GM23338 (cell line): Measurements from ENCODE around the gene SLC26A11.

Source experiments
- CREB1 ChIP-seq: fragments of 250-450 bp; sonication (Bioruptor Pico); IDR thresholded peaks from 2 replicates; pipeline ENCODE4 v1.5.0; 2020; ENCODE audit warnings: low read depth, mild to moderate bottlenecking, moderate library complexity
- EZH2 ChIP-seq: fragments of 200-600 bp; sonication (generic); IDR thresholded peaks from one replicate; pipeline ENCODE4 v1.8.0; 2017; ENCODE audit warnings: antibody characterized with exemption, mild to moderate bottlenecking, low read depth; ENCODE audit not compliant: unreplicated experiment
- EZH2phosphoT487 ChIP-seq: fragments of 200-600 bp; sonication (generic); IDR thresholded peaks from one replicate; pipeline ENCODE4 v1.8.1; 2018; ENCODE audit warnings: antibody characterized with exemption; ENCODE audit not compliant: unreplicated experiment
- JUNB ChIP-seq: IDR thresholded peaks from one replicate; pipeline ENCODE4 v1.6.1; 2016; ENCODE audit warnings: antibody characterized with exemption; ENCODE audit not compliant: unreplicated experiment
- POLR2AphosphoS5 ChIP-seq: IDR thresholded peaks from 2 replicates; pipeline ENCODE4 v1.6.1; 2016; ENCODE audit warnings: antibody characterized with exemption, low read depth
- STAT1 ChIP-seq: IDR thresholded peaks from one replicate; pipeline ENCODE4 v1.6.1; 2016; ENCODE audit warnings: antibody characterized with exemption; ENCODE audit not compliant: unreplicated experiment
- ZNF114 ChIP-seq: fragments of 250-450 bp; sonication (Bioruptor Pico); IDR thresholded peaks from 2 replicates; pipeline ENCODE4 v1.5.0; 2020; ENCODE audit warnings: mild to moderate bottlenecking, moderate library complexity
- TF ChIP-seq, protein P1 (sequence below), 2 experiments: fragments of 200-600 bp in 1 of 2; sonication (generic) in 1 of 2; conservative IDR thresholded peaks; 2 replicates each; pipeline versions ENCODE4 v1.5.1 to v1.6.1; 2016 to 2017; ENCODE audit warnings: antibody characterized with exemption in 2 of 2, low read depth in 2 of 2, mild to moderate bottlenecking in 2 of 2, moderate library complexity in 1 of 2
- TF ChIP-seq, protein P2 (sequence below): IDR thresholded peaks from one replicate; pipeline ENCODE4 v1.6.1; 2018; ENCODE audit warnings: antibody characterized with exemption; ENCODE audit not compliant: unreplicated experiment
- TF ChIP-seq, protein P3 (sequence below): IDR thresholded peaks from 2 replicates; pipeline ENCODE4 v1.6.1; 2016; ENCODE audit warnings: antibody characterized with exemption

DNA sequence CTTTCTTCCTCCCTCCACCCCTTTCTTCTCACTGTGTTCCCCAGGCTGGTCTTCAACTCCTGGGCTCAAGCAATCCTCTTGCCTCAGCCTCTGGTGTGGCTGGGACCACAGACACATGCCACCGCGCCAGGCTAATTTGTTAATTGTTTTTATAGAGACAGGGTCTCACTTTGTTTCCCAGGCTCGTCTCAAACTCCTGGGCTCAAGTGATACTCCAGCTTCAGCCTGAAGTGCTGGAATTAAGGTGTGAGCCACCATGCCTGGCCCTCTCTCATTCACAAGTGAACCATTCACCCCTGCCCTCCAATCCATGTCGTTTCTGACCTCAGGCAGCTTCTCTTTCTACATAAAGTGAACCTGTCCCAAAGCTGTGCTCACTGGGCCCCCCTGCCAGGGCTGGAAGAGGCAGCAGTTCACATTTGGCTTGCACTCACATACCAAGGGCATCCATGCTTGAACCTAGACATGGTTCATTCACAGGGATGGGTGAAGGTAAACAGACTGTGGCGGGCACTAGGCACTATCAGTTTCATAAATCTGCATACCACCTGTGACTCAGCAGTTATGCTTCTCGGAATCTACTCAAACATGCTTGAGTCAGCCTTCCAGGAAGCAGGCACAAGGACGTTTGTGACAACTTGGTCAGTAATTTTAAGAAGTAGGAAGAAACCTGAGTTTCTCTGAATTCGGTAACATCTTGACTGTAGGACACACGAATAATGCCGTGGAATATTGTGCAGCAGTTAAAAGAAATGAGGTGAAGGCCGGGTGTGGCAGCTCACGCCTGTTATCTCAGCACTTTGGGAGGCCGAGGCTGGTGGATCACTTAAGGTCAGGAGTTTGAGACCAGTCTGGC is 34.4 kb downstream of the SLC26A11 start:
- TF ChIP-seq, protein P1, sequence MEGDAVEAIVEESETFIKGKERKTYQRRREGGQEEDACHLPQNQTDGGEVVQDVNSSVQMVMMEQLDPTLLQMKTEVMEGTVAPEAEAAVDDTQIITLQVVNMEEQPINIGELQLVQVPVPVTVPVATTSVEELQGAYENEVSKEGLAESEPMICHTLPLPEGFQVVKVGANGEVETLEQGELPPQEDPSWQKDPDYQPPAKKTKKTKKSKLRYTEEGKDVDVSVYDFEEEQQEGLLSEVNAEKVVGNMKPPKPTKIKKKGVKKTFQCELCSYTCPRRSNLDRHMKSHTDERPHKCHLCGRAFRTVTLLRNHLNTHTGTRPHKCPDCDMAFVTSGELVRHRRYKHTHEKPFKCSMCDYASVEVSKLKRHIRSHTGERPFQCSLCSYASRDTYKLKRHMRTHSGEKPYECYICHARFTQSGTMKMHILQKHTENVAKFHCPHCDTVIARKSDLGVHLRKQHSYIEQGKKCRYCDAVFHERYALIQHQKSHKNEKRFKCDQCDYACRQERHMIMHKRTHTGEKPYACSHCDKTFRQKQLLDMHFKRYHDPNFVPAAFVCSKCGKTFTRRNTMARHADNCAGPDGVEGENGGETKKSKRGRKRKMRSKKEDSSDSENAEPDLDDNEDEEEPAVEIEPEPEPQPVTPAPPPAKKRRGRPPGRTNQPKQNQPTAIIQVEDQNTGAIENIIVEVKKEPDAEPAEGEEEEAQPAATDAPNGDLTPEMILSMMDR (conservative IDR thresholded peaks at IDR 0.05; ENCODE audit: low read depth in 2 of 2), result no peak
- TF ChIP-seq CREB1, result no peak
- no peak for TF ChIP-seq EZH2
- TF ChIP-seq POLR2AphosphoS5, result no peak
- no peak for TF ChIP-seq STAT1
- TF ChIP-seq JUNB, result no peak
- no peak for TF ChIP-seq EZH2phosphoT487
- TF ChIP-seq, protein P2, sequence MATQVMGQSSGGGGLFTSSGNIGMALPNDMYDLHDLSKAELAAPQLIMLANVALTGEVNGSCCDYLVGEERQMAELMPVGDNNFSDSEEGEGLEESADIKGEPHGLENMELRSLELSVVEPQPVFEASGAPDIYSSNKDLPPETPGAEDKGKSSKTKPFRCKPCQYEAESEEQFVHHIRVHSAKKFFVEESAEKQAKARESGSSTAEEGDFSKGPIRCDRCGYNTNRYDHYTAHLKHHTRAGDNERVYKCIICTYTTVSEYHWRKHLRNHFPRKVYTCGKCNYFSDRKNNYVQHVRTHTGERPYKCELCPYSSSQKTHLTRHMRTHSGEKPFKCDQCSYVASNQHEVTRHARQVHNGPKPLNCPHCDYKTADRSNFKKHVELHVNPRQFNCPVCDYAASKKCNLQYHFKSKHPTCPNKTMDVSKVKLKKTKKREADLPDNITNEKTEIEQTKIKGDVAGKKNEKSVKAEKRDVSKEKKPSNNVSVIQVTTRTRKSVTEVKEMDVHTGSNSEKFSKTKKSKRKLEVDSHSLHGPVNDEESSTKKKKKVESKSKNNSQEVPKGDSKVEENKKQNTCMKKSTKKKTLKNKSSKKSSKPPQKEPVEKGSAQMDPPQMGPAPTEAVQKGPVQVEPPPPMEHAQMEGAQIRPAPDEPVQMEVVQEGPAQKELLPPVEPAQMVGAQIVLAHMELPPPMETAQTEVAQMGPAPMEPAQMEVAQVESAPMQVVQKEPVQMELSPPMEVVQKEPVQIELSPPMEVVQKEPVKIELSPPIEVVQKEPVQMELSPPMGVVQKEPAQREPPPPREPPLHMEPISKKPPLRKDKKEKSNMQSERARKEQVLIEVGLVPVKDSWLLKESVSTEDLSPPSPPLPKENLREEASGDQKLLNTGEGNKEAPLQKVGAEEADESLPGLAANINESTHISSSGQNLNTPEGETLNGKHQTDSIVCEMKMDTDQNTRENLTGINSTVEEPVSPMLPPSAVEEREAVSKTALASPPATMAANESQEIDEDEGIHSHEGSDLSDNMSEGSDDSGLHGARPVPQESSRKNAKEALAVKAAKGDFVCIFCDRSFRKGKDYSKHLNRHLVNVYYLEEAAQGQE, result no peak
- TF ChIP-seq, protein P3, sequence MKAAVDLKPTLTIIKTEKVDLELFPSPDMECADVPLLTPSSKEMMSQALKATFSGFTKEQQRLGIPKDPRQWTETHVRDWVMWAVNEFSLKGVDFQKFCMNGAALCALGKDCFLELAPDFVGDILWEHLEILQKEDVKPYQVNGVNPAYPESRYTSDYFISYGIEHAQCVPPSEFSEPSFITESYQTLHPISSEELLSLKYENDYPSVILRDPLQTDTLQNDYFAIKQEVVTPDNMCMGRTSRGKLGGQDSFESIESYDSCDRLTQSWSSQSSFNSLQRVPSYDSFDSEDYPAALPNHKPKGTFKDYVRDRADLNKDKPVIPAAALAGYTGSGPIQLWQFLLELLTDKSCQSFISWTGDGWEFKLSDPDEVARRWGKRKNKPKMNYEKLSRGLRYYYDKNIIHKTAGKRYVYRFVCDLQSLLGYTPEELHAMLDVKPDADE, result no peak
- no peak for TF ChIP-seq ZNF114 (CRISPR knock-in tag)
